Activated T-helper 1 cell treated with anti-CD3 and anti-CD28 coated beads, Interleukin-2, amount 50 U/mL, for 16 hours (primary cell): ENCODE results near the gene TRAF2.

ENCODE experiments used
- DNase-seq, 2 donors: peaks; one replicate each; pipeline ENCODE4 v3.0.0-alpha.2; 2020; ENCODE audit warnings: low read depth in 1 of 2, low spot score in 1 of 2

The TRAF2 gene

GRCh38 chr9:136947028-136947891 is 60.9 kb downstream of the TRAF2 start:
- DNase-seq, result no peak

GRCh38 chr9:136947955-136948510 is 61.7 kb downstream of the TRAF2 start:
- DNase-seq, result no peak

- no peak for DNase-seq
Observed at GRCh38 chr9:136949239-136949816, 63.0 kb downstream of the TRAF2 start.

- peak; percentile 93 to 96 for DNase-seq
Observed at GRCh38 chr9:136949817-136950655, 63.7 kb downstream of the TRAF2 start.

GRCh38 chr9:136950656-136951276 is 64.5 kb downstream of the TRAF2 start:
- no peak for DNase-seq

GRCh38 chr9:136951541-136952320 is 65.4 kb downstream of the TRAF2 start, which contains the start of gene LCN12:
Gene LCN12 (plus strand): TSS chr9:136952273. CDS start chr9:136952328, 55 bp downstream.
- DNase-seq, result no peak

- DNase-seq, result no peak
Observed at GRCh38 chr9:136952321-136952850, 66.1 kb downstream of the TRAF2 start.

- no peak for DNase-seq
Observed at GRCh38 chr9:136952876-136953770, 66.8 kb downstream of the TRAF2 start.

- no peak for DNase-seq
Observed at GRCh38 chr9:136953771-136954269, 67.5 kb downstream of the TRAF2 start.

- no peak for DNase-seq
Observed at GRCh38 chr9:136954270-136955083, 68.2 kb downstream of the TRAF2 start.

- no peak for DNase-seq
Observed at GRCh38 chr9:136955202-136955942, 69.1 kb downstream of the TRAF2 start.

GRCh38 chr9:136955943-136956335 is 69.6 kb downstream of the TRAF2 start:
- no peak for DNase-seq

GRCh38 chr9:136956604-136957003 is 70.3 kb downstream of the TRAF2 start:
- no peak for DNase-seq

- DNase-seq, result no peak
Observed at GRCh38 chr9:136957461-136957860, 71.1 kb downstream of the TRAF2 start.

GRCh38 chr9:136957901-136958300 is 71.6 kb downstream of the TRAF2 start:
- DNase-seq, result no peak

- no peak for DNase-seq
Observed at GRCh38 chr9:136958473-136958872, 72.2 kb downstream of the TRAF2 start.
